ENCODE data around the gene IL10RA.

Gene IL10RA

GRCh38 chr11:118021146-118021545, 35.0 kb downstream of the IL10RA start:
- no peak for TF ChIP-seq CTCF (IDR thresholded peaks at IDR 0.05; ENCODE audit: control insufficient read depth, insufficient read depth, low read depth, low read length, missing control alignments)
- no peak overlapping the region for H3K4me3 ChIP-seq (ENCODE audit: control insufficient read depth, low read depth, low read length)
- DNase-seq (ENCODE audit: low read depth): no peak

GRCh38 chr11:118027694-118028093, 41.5 kb downstream of the IL10RA start:
- H3K4me3 ChIP-seq (ENCODE audit: control insufficient read depth, low read depth, low read length): no peak overlapping the region
- no peak for TF ChIP-seq CTCF (IDR thresholded peaks at IDR 0.05; ENCODE audit: control insufficient read depth, insufficient read depth, low read depth, low read length, missing control alignments)
- no peak for DNase-seq (ENCODE audit: low read depth)

GRCh38 chr11:118028626-118029025, 42.4 kb downstream of the IL10RA start:
- no peak overlapping the region for H3K4me3 ChIP-seq (ENCODE audit: control insufficient read depth, low read depth, low read length)
- DNase-seq (ENCODE audit: low read depth): no peak
- no peak for TF ChIP-seq CTCF (IDR thresholded peaks at IDR 0.05; ENCODE audit: control insufficient read depth, insufficient read depth, low read depth, low read length, missing control alignments)

- no peak for DNase-seq (ENCODE audit: low read depth)
- H3K4me3 ChIP-seq (ENCODE audit: control insufficient read depth, low read depth, low read length): no peak overlapping the region
- TF ChIP-seq CTCF (IDR thresholded peaks at IDR 0.05; ENCODE audit: control insufficient read depth, insufficient read depth, low read depth, low read length, missing control alignments): no peak
Observed at GRCh38 chr11:118033443-118033842, 47.2 kb downstream of the IL10RA start.

GRCh38 chr11:118042141-118042540, 55.9 kb downstream of the IL10RA start:
- no peak for TF ChIP-seq CTCF (IDR thresholded peaks at IDR 0.05; ENCODE audit: control insufficient read depth, insufficient read depth, low read depth, low read length, missing control alignments)
- no peak for DNase-seq (ENCODE audit: low read depth)
- H3K4me3 ChIP-seq (ENCODE audit: control insufficient read depth, low read depth, low read length): no peak overlapping the region

GRCh38 chr11:118042796-118043195, 56.6 kb downstream of the IL10RA start:
- TF ChIP-seq CTCF (IDR thresholded peaks at IDR 0.05; ENCODE audit: control insufficient read depth, insufficient read depth, low read depth, low read length, missing control alignments): no peak

GRCh38 chr11:118045191-118045590, 59.0 kb downstream of the IL10RA start:
- no peak overlapping the region for H3K4me3 ChIP-seq (ENCODE audit: control insufficient read depth, low read depth, low read length)
- no peak for DNase-seq (ENCODE audit: low read depth)
- TF ChIP-seq CTCF (IDR thresholded peaks at IDR 0.05; ENCODE audit: control insufficient read depth, insufficient read depth, low read depth, low read length, missing control alignments): no peak

More at GRCh38 chr11:118042796-118043195, 56.6 kb downstream of the IL10RA start:
- H3K4me3 ChIP-seq (ENCODE audit: control insufficient read depth, low read depth, low read length): no peak overlapping the region
- DNase-seq (ENCODE audit: low read depth): no peak
